HG03378 (cell line): Measurements from ENCODE around the gene COX7A1.

Source experiments
- ATAC-seq: cut with Tn5 transposase; IDR thresholded peaks from one replicate; pipeline ENCODE4 v1.9.1; 2021; ENCODE audit warnings: mild to moderate bottlenecking, moderate library complexity; ENCODE audit not compliant: unreplicated experiment

The COX7A1 gene

GRCh38 chr19:36113425-36113824 is 38.8 kb downstream of the COX7A1 start:
- ATAC-seq: no peak

GRCh38 chr19:36112678-36113077 is 39.6 kb downstream of the COX7A1 start:
- ATAC-seq: no peak

- ATAC-seq: no peak
Observed at GRCh38 chr19:36111200-36111539, 41.1 kb downstream of the COX7A1 start.

GRCh38 chr19:36110487-36111199 is 41.6 kb downstream of the COX7A1 start, which contains the start of gene OVOL3:
OVOL3 (plus strand) TSS chr19:36111143; CDS start chr19:36111203, 60 bp downstream.
- no peak for ATAC-seq

- no peak for ATAC-seq
Observed at GRCh38 chr19:36108684-36109083, 43.6 kb downstream of the COX7A1 start.

GRCh38 chr19:36106991-36107390 is 45.3 kb downstream of the COX7A1 start:
- no peak for ATAC-seq

GRCh38 chr19:36106441-36106840 is 45.8 kb downstream of the COX7A1 start:
- ATAC-seq: no peak

- no peak for ATAC-seq
Observed at GRCh38 chr19:36103842-36104552, 48.2 kb downstream of the COX7A1 start.

- no peak for ATAC-seq
Observed at GRCh38 chr19:36103040-36103626, 49.1 kb downstream of the COX7A1 start.

- ATAC-seq: no peak
Observed at GRCh38 chr19:36101550-36102327, 50.5 kb downstream of the COX7A1 start.
